Upper lobe of left lung (tissue), 4 donors: ENCODE measurements around the gene DOCK1.

Experiments
- CTCF ChIP-seq, 6 experiments: fragments of 450-650 bp in 4 of 6; fragments of 200-600 bp in 2 of 6; sonication (generic) in 2 of 6; IDR thresholded peaks; one replicate each; pipeline ENCODE4 v1.5.1; 2016 to 2019; ENCODE audit warnings: antibody characterized with exemption in 6 of 6
- POLR2A ChIP-seq, 4 donors: fragments of 450-650 bp; IDR thresholded peaks; one replicate each; pipeline ENCODE4 v1.5.1; 2016 to 2017; ENCODE audit warnings: antibody characterized with exemption in 4 of 4, mild to moderate bottlenecking in 2 of 4

- TF ChIP-seq CTCF (IDR thresholded peaks at IDR 0.05) (no peak), POLR2A (IDR thresholded peaks at IDR 0.05) (no peak)
Observed at GRCh38 chr10:127182161-127182560, 276.9 kb downstream of the DOCK1 start.
